ENCODE measurements around the gene PDE7B. TPM values are rescaled to one million over a fixed set of nuclear protein-coding genes. Genes with fewer than 3 reads are reported as not detected.

The PDE7B gene
- total and polyA plus RNA-seq, 2 of the 13 experiments (the other 11 are each of a cell fraction or from before 2014, with no cell fraction given) = not detected

DNA sequence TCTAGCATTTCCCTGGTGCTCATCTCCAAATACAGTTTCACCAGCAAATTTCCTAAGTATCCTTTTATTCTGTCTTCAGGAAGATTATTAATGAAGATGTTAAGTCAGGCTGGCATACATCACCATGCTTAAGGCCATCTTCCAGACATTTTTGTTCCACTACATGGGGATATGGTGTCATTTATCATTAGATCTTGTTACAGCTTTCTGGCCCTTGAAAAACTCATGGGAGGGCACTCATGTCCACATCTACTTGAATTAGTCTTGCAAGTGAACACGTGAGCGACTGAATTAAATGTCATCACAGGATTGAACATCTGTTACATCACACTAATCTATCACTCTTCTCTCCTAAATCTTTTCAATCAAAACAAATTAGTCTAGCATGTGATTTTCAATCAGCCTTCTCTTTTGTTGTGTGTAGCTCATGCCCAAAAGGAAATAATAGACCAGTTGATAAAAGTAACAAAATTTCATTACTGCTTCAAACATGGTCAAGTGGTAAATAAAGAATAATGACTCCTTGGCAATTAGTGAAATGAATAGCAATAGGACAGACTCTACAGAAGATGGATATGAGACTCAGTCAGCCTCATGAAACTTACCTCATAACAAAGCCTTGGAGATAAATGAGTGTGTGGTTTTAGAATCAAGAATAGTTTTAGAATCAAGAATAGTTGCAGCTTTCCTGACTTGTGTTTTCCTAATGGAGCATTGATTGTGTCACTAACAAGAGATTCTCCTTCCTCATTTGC is 318.1 kb downstream of the PDE7B start:
- no peak overlapping the region for H3K27ac ChIP-seq (ENCODE audit: extremely low read length, insufficient read depth, low read length)
- no peaks in the 10 kb centered on the region for H3K79me2 ChIP-seq (ENCODE audit: insufficient read depth, low read length)
- intact Hi-C loops (cut with micrococcal nuclease; ENCODE audit: unreplicated experiment) (no loop called here), in situ Hi-C loops (cut with HindIII; ENCODE audit: extremely low pct_ligation_motif_present, low pct_unique_long_range_greater_than_20kb) (no loop called here)
- WGBS (ENCODE audit: low lambda C conversion rate) = 2% methylated on average over 2 of the region's 2 CpGs
- ChIA-PET CTCF (ENCODE audit: low intra/inter-chr PET ratio, low total read pairs) (no interaction called here), POLR2A (no interaction called here)
- no TSS peak for BruUV-seq (replicated peaks)
- DNase-seq (ENCODE audit: low spot score) (no peak), ATAC-seq (no peak), FAIRE-seq (no peak)
- no peaks in the 10 kb centered on the region for H3K4me1 ChIP-seq (ENCODE audit: insufficient read depth, low read length)
- no peaks in the 10 kb centered on the region; the same call in 1 of the 2 replicates for H3K9me3 ChIP-seq (ENCODE audit: low read length)
- H4K20me1 ChIP-seq (ENCODE audit: insufficient read depth, low read length) = no peaks in the 10 kb centered on the region
- H3K9ac ChIP-seq (ENCODE audit: insufficient read depth, low read depth, low read length) = no peak overlapping the region
- H3K4me3 ChIP-seq (replicated peaks in 1 of 3; ENCODE audit: insufficient read depth in 1 of 3, low read depth in 2 of 3, low read length in 3 of 3) = no peak overlapping the region
- no peaks in the 10 kb centered on the region for H3K36me3 ChIP-seq (replicated peaks in 1 of 2; ENCODE audit: control insufficient read depth in 1 of 2, insufficient read depth in 2 of 2, low read length in 2 of 2)
- H3K27me3 ChIP-seq (ENCODE audit: control insufficient read depth in 1 of 2, insufficient read depth in 2 of 2, low read length in 2 of 2) = no peaks in the 10 kb centered on the region
- H3K4me2 ChIP-seq (ENCODE audit: low read depth, low read length) = no peak overlapping the region
- no peak overlapping the region for H2AFZ ChIP-seq (ENCODE audit: low read length)
- TF ChIP-seq, protein P1, sequence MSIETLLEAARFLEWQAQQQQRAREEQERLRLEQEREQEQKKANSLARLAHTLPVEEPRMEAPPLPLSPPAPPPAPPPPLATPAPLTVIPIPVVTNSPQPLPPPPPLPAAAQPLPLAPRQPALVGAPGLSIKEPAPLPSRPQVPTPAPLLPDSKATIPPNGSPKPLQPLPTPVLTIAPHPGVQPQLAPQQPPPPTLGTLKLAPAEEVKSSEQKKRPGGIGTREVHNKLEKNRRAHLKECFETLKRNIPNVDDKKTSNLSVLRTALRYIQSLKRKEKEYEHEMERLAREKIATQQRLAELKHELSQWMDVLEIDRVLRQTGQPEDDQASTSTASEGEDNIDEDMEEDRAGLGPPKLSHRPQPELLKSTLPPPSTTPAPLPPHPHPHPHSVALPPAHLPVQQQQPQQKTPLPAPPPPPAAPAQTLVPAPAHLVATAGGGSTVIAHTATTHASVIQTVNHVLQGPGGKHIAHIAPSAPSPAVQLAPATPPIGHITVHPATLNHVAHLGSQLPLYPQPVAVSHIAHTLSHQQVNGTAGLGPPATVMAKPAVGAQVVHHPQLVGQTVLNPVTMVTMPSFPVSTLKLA (IDR thresholded peaks at IDR 0.05) = 0 out of 2 replicates have a peak, but pooled peaks have one; percentile 4
- no peak for TF ChIP-seq TSC22D2 (CRISPR knock-in tag; IDR thresholded peaks at IDR 0.05; ENCODE audit: borderline replicate concordance)

GRCh38 chr6:136171231-136171630 is 319.7 kb downstream of the PDE7B start:
- Histone ChIP-seq H3K9ac (ENCODE audit: insufficient read depth, low read depth, low read length) (no peak overlapping the region), H3K36me3 (replicated peaks in 1 of 2; ENCODE audit: control insufficient read depth in 1 of 2, insufficient read depth in 2 of 2, low read length in 2 of 2) (no peaks in the 10 kb centered on the region), H3K4me3 (replicated peaks in 1 of 3; ENCODE audit: insufficient read depth in 1 of 3, low read depth in 2 of 3, low read length in 3 of 3) (no peak overlapping the region), H3K27me3 (ENCODE audit: control insufficient read depth in 1 of 2, insufficient read depth in 2 of 2, low read length in 2 of 2) (no peaks in the 10 kb centered on the region), H3K79me2 (ENCODE audit: insufficient read depth, low read length) (no peaks in the 10 kb centered on the region), H3K9me3 (ENCODE audit: low read length) (no peaks in the 10 kb centered on the region; the same call in 1 of the 2 replicates), H4K20me1 (ENCODE audit: insufficient read depth, low read length) (no peaks in the 10 kb centered on the region), H3K4me2 (ENCODE audit: low read depth, low read length) (no peak overlapping the region), H3K27ac (ENCODE audit: extremely low read length, insufficient read depth, low read length) (no peak overlapping the region), H2AFZ (ENCODE audit: low read length) (no peak overlapping the region), H3K4me1 (ENCODE audit: insufficient read depth, low read length) (no peaks in the 10 kb centered on the region)
- in situ Hi-C loops (cut with HindIII; ENCODE audit: extremely low pct_ligation_motif_present, low pct_unique_long_range_greater_than_20kb) = no loop called here
- no TSS peak for BruUV-seq (replicated peaks)
- CTCF ChIA-PET (ENCODE audit: low intra/inter-chr PET ratio, low total read pairs) = no interaction called here
- ATAC-seq = no peak
- POLR2A ChIA-PET = no interaction called here
- no peak for TF ChIP-seq RFXANK (CRISPR knock-in tag; IDR thresholded peaks at IDR 0.05)
- TF ChIP-seq CEBPB (IDR thresholded peaks at IDR 0.05; ENCODE audit: borderline replicate concordance, low read depth, low read length) = no peak
- TF ChIP-seq, protein P2, sequence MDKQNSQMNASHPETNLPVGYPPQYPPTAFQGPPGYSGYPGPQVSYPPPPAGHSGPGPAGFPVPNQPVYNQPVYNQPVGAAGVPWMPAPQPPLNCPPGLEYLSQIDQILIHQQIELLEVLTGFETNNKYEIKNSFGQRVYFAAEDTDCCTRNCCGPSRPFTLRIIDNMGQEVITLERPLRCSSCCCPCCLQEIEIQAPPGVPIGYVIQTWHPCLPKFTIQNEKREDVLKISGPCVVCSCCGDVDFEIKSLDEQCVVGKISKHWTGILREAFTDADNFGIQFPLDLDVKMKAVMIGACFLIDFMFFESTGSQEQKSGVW (CRISPR knock-in tag; IDR thresholded peaks at IDR 0.05; ENCODE audit: borderline replicate concordance) = no peak
- no peak for TF ChIP-seq HHEX (CRISPR knock-in tag; IDR thresholded peaks at IDR 0.05)
- no peak for TF ChIP-seq CREB3 (CRISPR knock-in tag; IDR thresholded peaks at IDR 0.05)
- TF ChIP-seq ZNF816 (CRISPR knock-in tag; IDR thresholded peaks at IDR 0.05; ENCODE audit: borderline replicate concordance) = no peak
- TF ChIP-seq ZSCAN12 (CRISPR knock-in tag; IDR thresholded peaks at IDR 0.05) = no peak
- no peak for DNase-seq (ENCODE audit: low spot score)
- WGBS (ENCODE audit: low lambda C conversion rate) = 28% methylated on average over 3 of the region's 3 CpGs
- intact Hi-C loops (cut with micrococcal nuclease; ENCODE audit: unreplicated experiment) = no loop called here
- FAIRE-seq = no peak
